IPS-15b (cell line): ENCODE measurements around the gene IL17C.

ENCODE experiments used
- H3K27me3 ChIP-seq: one replicate; pipeline ENCODE4 v1.6.1; 2013; ENCODE audit warnings: low read length; ENCODE audit not compliant: control insufficient read depth, insufficient read depth
- H3K36me3 ChIP-seq: one replicate; pipeline ENCODE4 v1.6.1; 2013; ENCODE audit warnings: low read length; ENCODE audit not compliant: control insufficient read depth, insufficient read depth
- H3K4me1 ChIP-seq: one replicate; pipeline ENCODE4 v1.6.1; 2013; ENCODE audit warnings: mild to moderate bottlenecking, low read length; ENCODE audit not compliant: control insufficient read depth, insufficient read depth
- H3K4me3 ChIP-seq: one replicate; pipeline ENCODE4 v1.5.1; 2013; ENCODE audit warnings: low read depth, low read length
- H3K9ac ChIP-seq: one replicate; pipeline ENCODE4 v1.6.1; 2013; ENCODE audit warnings: low read depth, mild to moderate bottlenecking, low read length
- H3K9me3 ChIP-seq: one replicate; pipeline ENCODE4 v1.6.1; 2013; ENCODE audit warnings: mild to moderate bottlenecking, low read length; ENCODE audit not compliant: control insufficient read depth, insufficient read depth

Gene IL17C

DNA sequence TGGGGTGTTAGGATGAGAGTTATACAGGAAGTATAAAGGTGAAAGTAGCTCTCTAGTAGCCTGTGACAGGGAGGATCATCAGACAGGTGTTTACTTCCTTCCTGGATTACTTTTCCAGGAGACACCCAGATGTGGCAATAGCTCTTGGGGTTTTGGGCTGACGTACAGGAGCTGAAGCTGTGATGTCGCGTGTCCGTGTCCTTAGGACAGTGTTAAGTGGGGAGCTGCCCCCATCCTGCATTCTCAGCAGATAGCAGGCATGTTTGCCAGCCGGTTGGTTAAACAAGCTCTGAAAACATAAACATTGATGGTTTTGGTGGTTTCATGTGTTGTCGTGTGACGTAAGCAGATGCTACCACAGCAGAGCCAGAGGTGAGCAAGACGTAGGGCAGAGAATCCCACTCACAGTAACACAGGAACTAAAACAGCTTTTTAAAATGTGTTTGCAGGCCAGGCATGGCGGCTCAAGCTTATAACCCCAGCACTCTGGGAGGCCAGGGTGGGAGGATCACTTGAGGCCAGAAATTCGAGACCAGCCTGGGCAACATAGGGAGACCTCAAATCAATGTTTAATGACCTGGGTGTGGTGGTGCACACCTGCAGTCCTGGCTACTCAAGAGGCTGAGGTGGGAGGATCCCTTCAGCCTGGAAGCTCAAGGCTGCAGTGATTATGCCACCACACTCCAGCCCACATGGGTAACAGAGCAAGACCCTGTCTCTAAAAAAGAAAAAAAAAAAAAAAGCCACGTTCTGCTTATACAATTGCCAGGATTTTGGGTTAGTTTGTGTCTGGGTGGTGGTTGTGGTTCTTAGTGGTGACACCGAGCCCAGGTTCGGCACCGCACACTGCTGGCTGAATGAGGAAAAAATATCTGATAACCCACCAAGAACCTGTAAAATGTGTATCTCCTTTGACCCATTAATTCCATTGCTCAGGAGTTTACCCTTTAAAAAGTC is 18.2 kb upstream of the IL17C start:
- H3K9ac ChIP-seq = no peak overlapping the region
- H3K36me3 ChIP-seq = peaks cover 38% of the 10 kb centered on the region
- H3K4me3 ChIP-seq = no peak overlapping the region
- H3K27me3 ChIP-seq = no peaks in the 10 kb centered on the region
- H3K4me1 ChIP-seq = no peaks in the 10 kb centered on the region
- H3K9me3 ChIP-seq = no peaks in the 10 kb centered on the region

DNA sequence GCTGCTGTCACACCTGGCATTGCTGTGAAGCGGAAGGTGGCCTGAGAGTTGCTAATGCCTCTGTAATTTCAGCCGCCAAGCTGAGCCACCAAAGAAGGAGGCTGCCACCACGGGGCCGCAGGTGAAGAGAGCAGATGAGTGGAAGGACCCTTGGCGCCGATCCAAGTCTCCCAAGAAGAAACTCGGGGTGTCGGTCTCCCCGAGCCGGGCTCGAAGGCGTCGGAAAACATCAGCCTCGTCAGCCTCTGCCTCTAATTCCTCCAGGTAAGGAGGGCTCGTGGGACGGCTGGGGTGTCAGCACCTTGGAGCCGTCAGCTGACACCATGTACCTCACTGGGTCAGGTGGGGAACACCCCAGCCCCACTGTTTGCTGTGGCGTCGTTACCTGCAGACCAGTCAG is 16.2 kb upstream of the IL17C start:
- no peaks in the 10 kb centered on the region for H3K9me3 ChIP-seq
- no peaks in the 10 kb centered on the region for H3K27me3 ChIP-seq
- H3K4me1 ChIP-seq = no peaks in the 10 kb centered on the region
- peaks cover 41% of the 10 kb centered on the region for H3K36me3 ChIP-seq
- no peak overlapping the region for H3K4me3 ChIP-seq
- H3K9ac ChIP-seq = no peak overlapping the region

DNA sequence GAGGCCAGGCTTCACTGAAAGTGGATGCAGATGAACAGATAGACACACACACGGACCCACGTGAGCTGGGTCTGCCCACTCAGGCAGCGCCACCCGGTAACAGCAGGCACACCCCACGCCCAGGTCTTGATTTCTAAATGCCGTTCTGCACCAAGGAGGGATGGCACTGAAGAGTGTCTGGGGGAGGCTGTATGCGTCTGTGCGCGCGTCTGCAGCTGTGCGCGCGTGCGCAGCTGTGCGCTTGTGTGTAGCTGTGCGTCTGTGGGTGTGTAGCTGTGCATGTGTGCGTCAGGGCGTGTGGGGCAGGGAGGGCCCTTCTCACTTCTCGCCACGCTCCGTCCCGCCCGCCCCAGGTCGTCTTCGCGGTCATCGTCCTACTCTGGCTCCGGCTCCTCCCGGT is 15.5 kb upstream of the IL17C start:
- Histone ChIP-seq H3K36me3 (peaks cover 48% of the 10 kb centered on the region), H3K27me3 (no peaks in the 10 kb centered on the region), H3K9me3 (no peaks in the 10 kb centered on the region), H3K4me3 (no peak overlapping the region), H3K4me1 (no peaks in the 10 kb centered on the region), H3K9ac (no peak overlapping the region)

DNA sequence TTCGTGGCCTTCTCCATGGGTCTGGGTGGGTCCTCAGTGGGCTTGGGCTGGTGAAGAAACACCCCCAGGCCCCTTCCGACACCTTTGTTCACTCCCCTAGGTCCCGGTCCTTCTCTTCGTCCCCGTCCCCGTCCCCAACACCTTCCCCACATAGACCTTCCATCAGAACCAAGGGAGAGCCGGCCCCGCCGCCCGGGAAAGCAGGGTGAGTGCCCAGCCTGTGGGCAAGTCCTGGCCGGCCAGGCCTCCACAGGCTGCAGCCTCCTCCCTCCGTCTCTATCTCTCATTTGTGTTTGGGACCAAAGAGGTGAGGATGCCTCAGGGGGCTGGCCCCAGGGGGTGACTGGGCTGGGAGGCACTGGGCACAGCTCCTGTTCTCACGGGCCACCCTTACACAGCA is 14.5 kb upstream of the IL17C start:
- no peak overlapping the region for H3K9ac ChIP-seq
- H3K4me1 ChIP-seq = no peaks in the 10 kb centered on the region

DNA sequence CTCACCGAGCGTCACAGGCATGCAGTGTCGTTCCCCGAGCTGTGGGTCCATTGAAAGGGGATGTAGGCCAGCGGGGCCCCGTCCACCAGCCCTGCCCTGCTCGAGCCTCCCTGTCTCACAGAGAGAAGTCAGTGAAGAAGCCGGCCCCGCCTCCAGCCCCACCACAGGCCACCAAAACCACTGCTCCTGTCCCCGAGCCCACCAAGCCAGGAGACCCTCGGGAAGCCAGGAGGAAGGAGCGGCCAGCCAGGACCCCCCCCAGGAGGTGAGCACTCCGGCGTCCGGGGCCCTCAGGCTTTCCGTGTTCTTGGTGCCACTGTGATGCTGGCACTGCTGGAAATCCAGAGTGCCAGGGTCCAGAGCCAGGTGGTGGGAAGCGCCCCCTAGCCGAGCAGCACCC is 13.9 kb upstream of the IL17C start:
- H3K36me3 ChIP-seq = peaks cover 50% of the 10 kb centered on the region
- H3K27me3 ChIP-seq = no peaks in the 10 kb centered on the region
- H3K9ac ChIP-seq = no peak overlapping the region
- H3K9me3 ChIP-seq = no peaks in the 10 kb centered on the region
- H3K4me3 ChIP-seq = no peak overlapping the region
- H3K4me1 ChIP-seq = no peaks in the 10 kb centered on the region

More for the DNA sequence above, 14.5 kb upstream of the IL17C start:
- Histone ChIP-seq H3K9me3 (no peaks in the 10 kb centered on the region), H3K4me3 (no peak overlapping the region), H3K27me3 (no peaks in the 10 kb centered on the region), H3K36me3 (peaks cover 48% of the 10 kb centered on the region)

DNA sequence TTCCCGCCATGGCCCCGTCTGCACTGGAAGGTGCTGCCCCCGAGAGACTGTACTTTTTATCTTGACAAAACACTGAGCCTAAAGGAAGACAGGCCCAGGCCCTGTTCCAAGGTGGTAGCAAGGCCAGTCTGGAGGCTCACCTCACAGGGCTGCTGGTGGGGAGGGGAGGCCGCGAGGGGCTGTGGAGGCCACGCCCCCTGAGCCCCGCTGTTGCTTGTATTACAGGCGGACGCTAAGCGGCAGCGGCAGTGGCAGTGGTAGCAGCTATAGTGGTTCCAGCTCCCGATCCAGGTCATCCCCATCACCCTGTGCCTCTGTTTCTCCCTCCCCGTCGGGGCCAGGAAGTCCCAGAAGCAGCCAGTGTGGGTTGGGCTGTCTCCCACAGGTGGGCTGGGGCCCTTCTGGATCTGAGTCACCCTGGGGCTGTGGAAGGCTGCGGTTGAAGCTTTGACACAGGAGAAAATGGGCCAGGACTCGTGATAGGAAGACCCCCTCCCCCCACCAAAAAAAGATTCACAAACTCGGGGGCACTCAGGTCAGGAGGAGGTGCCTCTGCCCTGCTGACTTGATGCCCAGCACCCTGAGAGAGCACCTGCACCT is 13.3 kb upstream of the IL17C start:
- H3K4me3 ChIP-seq = no peak overlapping the region
- no peak overlapping the region for H3K9ac ChIP-seq
- H3K36me3 ChIP-seq = peaks cover 50% of the 10 kb centered on the region
- H3K4me1 ChIP-seq = no peaks in the 10 kb centered on the region
- H3K27me3 ChIP-seq = no peaks in the 10 kb centered on the region
- H3K9me3 ChIP-seq = no peaks in the 10 kb centered on the region

DNA sequence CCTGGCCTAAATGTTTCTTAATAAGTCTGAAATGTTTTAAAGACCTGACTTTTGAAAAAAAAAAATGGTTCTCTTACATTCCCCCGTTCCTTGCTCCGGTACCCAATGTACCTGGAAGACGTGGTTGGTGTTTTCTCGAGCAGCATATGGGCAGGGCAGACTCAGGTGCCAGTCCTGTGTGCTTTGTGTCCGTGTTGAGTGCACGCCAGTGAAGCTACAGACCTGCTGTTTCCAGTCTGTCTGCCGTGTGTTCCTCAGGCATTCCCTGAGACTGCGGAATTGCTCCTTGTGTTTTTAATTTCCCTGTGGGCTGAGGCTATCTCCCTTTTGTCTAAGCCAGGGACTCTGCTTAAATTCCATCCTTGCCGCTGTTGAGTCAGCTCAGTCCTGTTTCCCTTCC is 11.7 kb upstream of the IL17C start:
- no peak overlapping the region for H3K4me3 ChIP-seq
- H3K9me3 ChIP-seq = no peaks in the 10 kb centered on the region
- no peak overlapping the region for H3K9ac ChIP-seq
- peaks cover 56% of the 10 kb centered on the region for H3K36me3 ChIP-seq
- H3K4me1 ChIP-seq = no peaks in the 10 kb centered on the region
- no peaks in the 10 kb centered on the region for H3K27me3 ChIP-seq

DNA sequence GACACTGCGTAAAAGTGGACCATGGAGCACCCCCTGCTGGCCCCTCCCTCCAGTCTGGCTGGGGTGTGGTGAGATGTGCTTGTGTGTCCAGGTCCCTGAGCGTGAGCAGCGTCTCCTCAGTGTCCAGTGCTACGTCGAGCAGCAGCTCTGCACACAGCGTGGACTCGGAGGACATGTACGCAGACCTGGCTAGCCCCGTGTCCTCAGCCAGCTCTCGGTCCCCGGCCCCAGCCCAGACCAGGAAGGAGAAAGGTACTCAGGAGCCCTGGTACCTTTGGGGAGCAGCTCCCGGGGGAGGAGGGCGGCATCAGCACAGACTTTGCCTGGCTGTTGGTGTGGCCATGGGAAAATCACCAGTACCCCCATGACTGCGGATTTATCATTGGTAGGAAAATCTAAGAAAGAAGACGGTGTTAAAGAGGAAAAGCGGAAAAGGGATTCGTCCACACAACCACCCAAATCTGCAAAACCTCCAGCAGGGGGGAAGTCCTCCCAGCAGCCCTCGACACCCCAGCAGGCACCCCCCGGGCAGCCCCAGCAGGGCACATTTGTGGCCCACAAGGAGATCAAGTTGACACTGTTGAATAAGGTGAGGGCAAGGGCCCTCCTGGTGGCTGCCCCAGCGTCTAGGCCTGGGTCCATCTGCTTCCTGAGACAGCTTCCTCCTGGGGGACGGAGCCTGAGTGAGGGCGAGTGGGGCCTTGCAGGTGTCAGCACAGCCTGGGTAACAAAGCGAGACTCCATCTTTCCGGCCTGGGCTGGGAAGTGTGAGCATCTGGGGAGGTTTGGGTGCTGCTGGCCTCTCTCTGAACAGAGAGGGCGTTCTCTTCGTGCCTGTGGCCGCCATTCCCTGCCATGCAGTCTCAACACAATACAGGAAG is 10.6 kb upstream of the IL17C start:
- H3K4me1 ChIP-seq = no peaks in the 10 kb centered on the region
- no peak overlapping the region for H3K9ac ChIP-seq
- H3K36me3 ChIP-seq = peaks cover 53% of the 10 kb centered on the region
- H3K4me3 ChIP-seq = no peak overlapping the region
- H3K9me3 ChIP-seq = no peaks in the 10 kb centered on the region
- no peaks in the 10 kb centered on the region for H3K27me3 ChIP-seq

DNA sequence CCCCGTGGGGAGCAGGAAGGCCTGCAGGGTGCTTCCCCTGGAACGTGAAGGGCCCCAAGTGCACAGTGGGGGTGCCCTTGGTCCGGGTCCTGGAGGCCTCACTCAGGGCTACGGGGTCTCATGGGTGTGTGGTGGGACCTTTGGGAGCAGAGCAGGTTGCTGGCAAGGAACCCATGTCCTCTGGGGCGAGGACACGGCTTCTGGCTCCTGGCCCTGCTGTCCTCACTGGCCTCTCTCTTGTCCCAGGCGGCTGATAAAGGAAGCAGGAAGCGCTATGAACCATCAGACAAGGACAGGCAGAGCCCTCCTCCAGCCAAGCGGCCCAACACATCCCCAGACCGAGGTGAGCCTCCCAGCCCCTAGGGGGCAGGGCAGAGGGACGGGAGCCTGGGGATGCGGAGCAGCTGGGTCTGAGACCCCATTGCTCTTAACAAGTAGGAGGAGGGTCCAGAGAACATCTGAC is 9.8 kb upstream of the IL17C start:
- no peaks in the 10 kb centered on the region for H3K27me3 ChIP-seq
- peaks cover 45% of the 10 kb centered on the region for H3K36me3 ChIP-seq
- no peaks in the 10 kb centered on the region for H3K4me1 ChIP-seq
- no peaks in the 10 kb centered on the region for H3K9me3 ChIP-seq
- no peak overlapping the region for H3K9ac ChIP-seq
- H3K4me3 ChIP-seq = no peak overlapping the region

DNA sequence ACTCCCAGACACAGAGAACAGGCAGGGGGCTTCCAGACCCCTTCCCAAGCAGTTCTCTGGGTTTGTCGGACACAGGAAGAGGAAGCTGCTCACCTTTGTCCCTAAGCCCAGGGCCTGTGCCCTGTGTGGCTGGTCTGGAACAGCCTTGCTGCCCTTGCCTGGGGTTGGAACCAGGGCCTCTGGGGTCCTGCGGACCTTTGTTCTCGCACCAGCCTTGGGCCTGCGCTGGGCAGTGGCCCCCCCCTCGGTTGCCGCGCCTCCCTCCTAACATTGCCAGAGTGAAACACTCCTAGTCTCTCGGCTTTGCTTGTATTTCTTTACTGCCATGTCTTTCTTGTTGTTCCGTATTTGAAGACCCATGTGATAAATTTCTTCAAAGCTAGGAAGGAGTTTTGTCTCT is 8.5 kb upstream of the IL17C start:
- H3K9ac ChIP-seq = no peak overlapping the region
- H3K27me3 ChIP-seq = no peaks in the 10 kb centered on the region
- no peaks in the 10 kb centered on the region for H3K9me3 ChIP-seq
- H3K36me3 ChIP-seq = peaks cover 33% of the 10 kb centered on the region
- H3K4me3 ChIP-seq = no peak overlapping the region
- H3K4me1 ChIP-seq = no peaks in the 10 kb centered on the region

DNA sequence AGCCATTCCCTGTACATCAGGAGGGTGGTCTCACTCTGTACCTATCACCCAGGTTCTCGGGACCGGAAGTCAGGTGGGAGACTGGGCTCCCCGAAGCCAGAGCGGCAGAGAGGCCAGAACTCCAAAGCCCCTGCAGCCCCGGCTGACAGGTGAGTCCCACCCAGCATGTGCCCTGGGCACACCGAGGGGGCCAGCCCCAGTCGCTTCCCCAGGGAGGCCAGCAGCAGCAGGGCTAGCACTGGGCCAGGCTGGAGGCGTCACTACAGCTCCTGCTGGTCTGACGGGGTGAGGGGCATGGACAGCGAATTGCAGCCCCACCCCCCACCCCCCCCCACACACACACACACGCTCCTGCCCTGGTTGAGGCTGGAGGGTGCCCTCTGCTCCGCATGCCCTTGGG is 7.9 kb upstream of the IL17C start:
- H3K4me3 ChIP-seq = no peak overlapping the region
- peaks cover 27% of the 10 kb centered on the region for H3K36me3 ChIP-seq
- no peaks in the 10 kb centered on the region for H3K9me3 ChIP-seq
- no peaks in the 10 kb centered on the region for H3K27me3 ChIP-seq
- H3K4me1 ChIP-seq = no peaks in the 10 kb centered on the region
- H3K9ac ChIP-seq = no peak overlapping the region
